H9 (cell line): ENCODE results near the gene DTNA. TPM values are rescaled to one million over a fixed set of nuclear protein-coding genes. Genes with fewer than 3 reads are reported as not detected.

Experiments used
- DNase-seq: peaks from one replicate; pipeline ENCODE4 v3.0.0-alpha.2; 2017
- H2AFZ ChIP-seq: one replicate; pipeline ENCODE4 v1.6.1; 2013; ENCODE audit warnings: mild to moderate bottlenecking, low read length, control low read depth, moderate library complexity
- H2AK5ac ChIP-seq: 2 replicates; pipeline ENCODE4 v1.6.1; 2013; ENCODE audit warnings: low read length, control low read depth, mixed read lengths; ENCODE audit not compliant: insufficient read length
- H2BK120ac ChIP-seq: one replicate; pipeline ENCODE4 v1.6.1; 2013; ENCODE audit warnings: low read depth, mild to moderate bottlenecking, low read length, control low read depth, inconsistent platforms; ENCODE audit not compliant: poor library complexity, severe bottlenecking
- H2BK12ac ChIP-seq: 2 replicates; pipeline ENCODE4 v1.6.1; 2013; ENCODE audit warnings: low read length, control low read depth, mixed read lengths, low read depth; ENCODE audit not compliant: insufficient read length
- H2BK15ac ChIP-seq: 2 replicates; pipeline ENCODE4 v1.6.1; 2013; ENCODE audit warnings: low read depth, low read length, control low read depth
- H2BK20ac ChIP-seq: one replicate; pipeline ENCODE4 v1.6.1; 2013; ENCODE audit warnings: low read depth, mild to moderate bottlenecking, low read length, control low read depth, inconsistent platforms; ENCODE audit not compliant: poor library complexity, severe bottlenecking
- H2BK5ac ChIP-seq: 2 replicates; pipeline ENCODE4 v1.6.1; 2013; ENCODE audit warnings: low read length, control low read depth, mixed read lengths; ENCODE audit not compliant: insufficient read length
- H3K14ac ChIP-seq: 2 replicates; pipeline ENCODE4 v1.6.1; 2013; ENCODE audit warnings: low read length, control low read depth; ENCODE audit not compliant: insufficient read depth
- H3K18ac ChIP-seq: 2 replicates; pipeline ENCODE4 v1.6.1; 2013; ENCODE audit warnings: low read depth, mild to moderate bottlenecking, mixed read lengths, low read length, control low read depth; ENCODE audit not compliant: insufficient read length
- H3K23ac ChIP-seq: 2 replicates; pipeline ENCODE4 v1.6.1; 2013; ENCODE audit warnings: low read length, control low read depth, mixed read lengths, low read depth; ENCODE audit not compliant: insufficient read length
- H3K23me2 ChIP-seq: 2 replicates; pipeline ENCODE4 v1.6.1; 2013; ENCODE audit warnings: low read depth, mild to moderate bottlenecking, mixed read lengths, low read length, control low read depth; ENCODE audit not compliant: insufficient read length, poor library complexity, severe bottlenecking
- H3K27ac ChIP-seq: 2 replicates; pipeline ENCODE4 v1.5.1; 2013; ENCODE audit warnings: low read length, control low read depth, mixed read lengths, low read depth; ENCODE audit not compliant: insufficient read length
- H3K27me3 ChIP-seq: 2 replicates; pipeline ENCODE4 v1.6.1; 2013; ENCODE audit warnings: low read length, control low read depth, inconsistent platforms; ENCODE audit not compliant: insufficient read depth
- H3K4ac ChIP-seq: 2 replicates; pipeline ENCODE4 v1.6.1; 2013; ENCODE audit warnings: low read depth, mild to moderate bottlenecking, control low read depth, inconsistent platforms, low read length, moderate library complexity
- H3K4me1 ChIP-seq: 2 replicates; pipeline ENCODE4 v1.6.1; 2013; ENCODE audit warnings: low read length, control low read depth, inconsistent platforms; ENCODE audit not compliant: insufficient read depth
- H3K4me2 ChIP-seq: 2 replicates; pipeline ENCODE4 v1.6.1; 2013; ENCODE audit warnings: low read length, control low read depth, mixed read lengths; ENCODE audit not compliant: insufficient read length, insufficient read depth
- H3K56ac ChIP-seq: 2 replicates; pipeline ENCODE4 v1.6.1; 2013; ENCODE audit warnings: low read depth, mild to moderate bottlenecking, mixed read lengths, low read length, control low read depth; ENCODE audit not compliant: insufficient read length
- H3K79me1 ChIP-seq: 2 replicates; pipeline ENCODE4 v1.6.1; 2013; ENCODE audit warnings: low read depth, mild to moderate bottlenecking, moderate library complexity, low read length, control low read depth, inconsistent platforms; ENCODE audit not compliant: insufficient read depth, poor library complexity, severe bottlenecking
- H3K79me2 ChIP-seq: 2 replicates; pipeline ENCODE4 v1.6.1; 2013; ENCODE audit warnings: low read length, control low read depth, inconsistent platforms; ENCODE audit not compliant: insufficient read depth
- H3K9ac ChIP-seq: 2 replicates; pipeline ENCODE4 v1.6.1; 2013; ENCODE audit warnings: low read length, control low read depth, mixed read lengths; ENCODE audit not compliant: insufficient read length; ENCODE audit errors: extremely low read depth
- H3K9me3 ChIP-seq: one replicate; pipeline ENCODE4 v1.6.1; 2013; ENCODE audit warnings: low read depth, low read length, inconsistent platforms; ENCODE audit not compliant: control insufficient read depth
- H3T11ph ChIP-seq: one replicate; pipeline ENCODE4 v1.6.1; 2013; ENCODE audit warnings: mild to moderate bottlenecking, low read length, control low read depth, inconsistent platforms
- H4K20me1 ChIP-seq: one replicate; pipeline ENCODE4 v1.6.1; 2013; ENCODE audit not compliant: control insufficient read depth, insufficient read length, insufficient read depth
- H4K5ac ChIP-seq: 2 replicates; pipeline ENCODE4 v1.6.1; 2013; ENCODE audit warnings: low read depth, mild to moderate bottlenecking, mixed read lengths, low read length, control low read depth; ENCODE audit not compliant: insufficient read length
- H4K8ac ChIP-seq: replicated peaks from 2 replicates; pipeline ENCODE4 v1.6.1; 2013; ENCODE audit warnings: low read length, control low read depth, mixed read lengths, low read depth; ENCODE audit not compliant: insufficient read length
- H4K91ac ChIP-seq: 2 replicates; pipeline ENCODE4 v1.6.1; 2013; ENCODE audit warnings: low read depth, mild to moderate bottlenecking, moderate library complexity, mixed read lengths, low read length, control low read depth; ENCODE audit not compliant: insufficient read length
- H3K27ac Mint-ChIP-seq, 3 experiments: 2 replicates in 2 of 3; 3 replicates in 1 of 3; pipeline ENCODE4 v1.8.0; 2020 to 2021; ENCODE audit warnings: mixed read lengths in 3 of 3, mild to moderate bottlenecking in 1 of 3, moderate library complexity in 1 of 3
- H3K27me3 Mint-ChIP-seq: 2 replicates; pipeline ENCODE4 v1.8.0; 2021; ENCODE audit warnings: low read depth, mild to moderate bottlenecking, moderate library complexity, mixed read lengths
- H3K36me3 Mint-ChIP-seq, 3 experiments: 2 replicates in 2 of 3; 3 replicates in 1 of 3; pipeline ENCODE4 v1.8.0; 2020 to 2021; ENCODE audit warnings: low read depth in 3 of 3, mixed read lengths in 3 of 3; ENCODE audit not compliant: insufficient read depth in 1 of 3
- H3K4me1 Mint-ChIP-seq, 2 experiments: 2 replicates each; pipeline ENCODE4 v1.8.0; 2020; ENCODE audit warnings: mixed read lengths in 2 of 2
- H3K4me3 Mint-ChIP-seq, 2 experiments: 2 replicates in 1 of 2; 3 replicates in 1 of 2; pipeline ENCODE4 v1.8.0; 2020 to 2021; ENCODE audit warnings: mild to moderate bottlenecking in 2 of 2, mixed read lengths in 2 of 2, moderate library complexity in 1 of 2
- H3K9me3 Mint-ChIP-seq, 2 experiments: 2 replicates in 1 of 2; 3 replicates in 1 of 2; pipeline ENCODE4 v1.8.0; 2020; ENCODE audit warnings: mild to moderate bottlenecking in 2 of 2, mixed read lengths in 2 of 2, moderate library complexity in 1 of 2
- WGBS: extraction: QIAGEN DNeasy Blood & Tissue Kit; methylation state at CpG from one replicate; pipeline ENCODE4 v1.1.7; 2013; ENCODE audit warnings: missing lambda C conversion rate, low lambda C conversion rate, mixed read lengths; ENCODE audit not compliant: insufficient read length; ENCODE audit errors: extremely low coverage; 5-methylcytosine and 5-hydroxymethylcytosine counted together
- total RNA-seq: library from RNA; stranded (reverse); gene quantifications from 2 replicates; pipeline ENCODE4 v1.2.1, GENCODE V29; 2021
- TF ChIP-seq, protein P1 (sequence below): fragments of 200-600 bp; sonication (generic); conservative IDR thresholded peaks from 3 replicates; pipeline ENCODE4 v1.8.0; 2021; ENCODE audit warnings: antibody characterized with exemption, mild to moderate bottlenecking

The DTNA gene
- total RNA-seq, 1 experiment from 2014 or later = 25.5 TPM

DNA sequence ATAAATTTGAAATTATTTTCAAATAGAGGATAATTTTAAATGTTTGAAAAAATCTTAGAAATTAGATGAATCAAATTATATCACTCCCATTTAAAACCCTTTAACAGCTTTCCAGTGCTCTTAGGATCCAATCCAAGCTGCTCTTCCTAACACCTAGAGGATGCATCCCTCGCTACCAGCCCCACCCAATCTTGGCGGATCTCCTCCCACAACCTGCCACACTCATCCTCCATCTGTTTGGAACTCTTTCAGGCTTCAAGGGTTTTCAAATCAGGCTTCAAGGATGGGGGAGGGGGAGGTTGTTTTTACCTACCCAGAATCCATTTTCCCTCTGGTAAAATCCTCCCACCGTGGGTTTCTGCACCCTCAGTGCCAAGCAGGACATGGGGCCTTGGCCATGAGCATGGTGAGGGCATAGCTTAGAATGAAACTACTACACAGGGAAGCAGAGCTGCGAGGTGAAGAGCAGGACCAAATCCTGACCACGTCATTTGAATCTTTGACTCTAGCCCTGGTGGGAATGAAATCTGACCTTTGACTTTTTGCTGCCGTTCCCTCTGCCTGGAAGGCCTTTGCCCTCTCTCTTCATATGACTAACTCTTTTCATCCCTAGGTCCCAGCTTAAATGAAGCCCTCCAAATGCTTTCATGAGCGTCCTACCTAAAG is 218.1 kb downstream of the DTNA start:
- Mint-ChIP-seq H3K9me3 (no peaks in the 10 kb centered on the region), H3K27me3 (no peaks in the 10 kb centered on the region), H3K4me1 (peaks cover 7 to 10% of the 10 kb centered on the region in 2 experiments; a peak in 3 of 4 replicates), H3K36me3 (no peaks in the 10 kb centered on the region), H3K27ac (peak overlapping the region in 1 of 3 experiments; percentile 54; a peak in 2 of 7 replicates), H3K4me3 (no peak overlapping the region)
- Histone ChIP-seq H2BK15ac (no peak overlapping the region), H2BK5ac (no peak overlapping the region), H3K9me3 (no peaks in the 10 kb centered on the region), H4K8ac (no peak overlapping the region), H2BK20ac (no peak overlapping the region), H3K9ac (no peak overlapping the region), H3T11ph (no peak overlapping the region), H3K79me2 (no peaks in the 10 kb centered on the region), H4K20me1 (no peaks in the 10 kb centered on the region), H3K27ac (no peak overlapping the region), H3K4me2 (no peak overlapping the region), H3K4ac (no peak overlapping the region), H4K5ac (no peak overlapping the region), H4K91ac (no peak overlapping the region), H2BK12ac (no peak overlapping the region), H3K14ac (no peak overlapping the region), H3K79me1 (no peaks in the 10 kb centered on the region), H2AFZ (peak overlapping the region; percentile 9), H3K23me2 (no peaks in the 10 kb centered on the region), H3K56ac (no peak overlapping the region), H3K4me1 (no peaks in the 10 kb centered on the region), H2BK120ac (peak overlapping the region; percentile 14), H3K23ac (no peak overlapping the region), H3K18ac (no peak overlapping the region), H3K27me3 (no peaks in the 10 kb centered on the region), H2AK5ac (no peak overlapping the region)
- TF ChIP-seq, protein P1, sequence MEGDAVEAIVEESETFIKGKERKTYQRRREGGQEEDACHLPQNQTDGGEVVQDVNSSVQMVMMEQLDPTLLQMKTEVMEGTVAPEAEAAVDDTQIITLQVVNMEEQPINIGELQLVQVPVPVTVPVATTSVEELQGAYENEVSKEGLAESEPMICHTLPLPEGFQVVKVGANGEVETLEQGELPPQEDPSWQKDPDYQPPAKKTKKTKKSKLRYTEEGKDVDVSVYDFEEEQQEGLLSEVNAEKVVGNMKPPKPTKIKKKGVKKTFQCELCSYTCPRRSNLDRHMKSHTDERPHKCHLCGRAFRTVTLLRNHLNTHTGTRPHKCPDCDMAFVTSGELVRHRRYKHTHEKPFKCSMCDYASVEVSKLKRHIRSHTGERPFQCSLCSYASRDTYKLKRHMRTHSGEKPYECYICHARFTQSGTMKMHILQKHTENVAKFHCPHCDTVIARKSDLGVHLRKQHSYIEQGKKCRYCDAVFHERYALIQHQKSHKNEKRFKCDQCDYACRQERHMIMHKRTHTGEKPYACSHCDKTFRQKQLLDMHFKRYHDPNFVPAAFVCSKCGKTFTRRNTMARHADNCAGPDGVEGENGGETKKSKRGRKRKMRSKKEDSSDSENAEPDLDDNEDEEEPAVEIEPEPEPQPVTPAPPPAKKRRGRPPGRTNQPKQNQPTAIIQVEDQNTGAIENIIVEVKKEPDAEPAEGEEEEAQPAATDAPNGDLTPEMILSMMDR = no peak
- no peak for DNase-seq
- WGBS = no CpG with 5 or more reads among the region's 7 CpGs
